ENCODE results near the gene ZDHHC14. TPM values are rescaled to one million over a fixed set of nuclear protein-coding genes. Genes with fewer than 3 reads are reported as not detected.

ZDHHC14 gene
- total RNA-seq, 2 donors from 2014 or later, result 53.3 to 66.2 TPM

DNA sequence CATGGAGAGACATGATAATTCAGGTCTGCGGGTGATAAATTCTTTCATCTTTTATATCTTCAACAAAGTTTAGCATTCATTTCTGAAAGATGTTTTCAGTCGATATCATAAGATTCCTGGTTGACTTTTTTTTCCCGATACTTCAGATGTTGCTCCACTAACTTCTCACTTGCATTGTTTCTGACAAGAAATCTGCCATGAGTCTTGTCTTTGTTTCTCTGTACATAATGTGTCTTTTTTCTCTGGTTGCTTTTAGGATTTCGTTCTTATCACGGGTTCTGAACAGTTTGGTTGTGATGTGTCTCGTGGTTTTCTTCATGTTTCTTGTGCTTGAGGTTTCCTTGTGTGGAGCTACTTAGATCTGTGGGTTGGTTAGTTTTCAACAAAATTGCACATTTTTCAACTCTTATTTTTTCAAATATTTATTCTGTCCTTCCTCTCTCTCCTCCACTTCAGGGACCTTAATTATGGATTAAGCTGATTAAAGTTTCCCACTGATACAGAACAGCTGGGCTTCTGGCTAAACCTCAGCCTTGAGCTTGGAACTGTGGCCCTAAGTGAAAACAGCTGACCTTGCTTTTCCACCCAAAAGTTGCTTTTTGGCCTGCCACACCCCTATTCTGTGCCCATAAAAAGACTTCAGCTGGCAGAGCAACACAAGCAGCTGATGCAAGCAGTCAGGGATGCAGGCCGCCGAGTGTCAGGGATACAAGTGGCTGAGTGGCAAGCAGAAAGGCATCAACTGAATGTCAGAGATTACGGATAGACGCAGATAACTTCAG, 344.2 kb downstream of the ZDHHC14 start:
- H3K4me3 ChIP-seq, result no peak overlapping the region
- H3K4me1 ChIP-seq (replicated peaks), result no peaks in the 10 kb centered on the region
- no peak for DNase-seq (ENCODE audit: low spot score)
- intact Hi-C loops (cut with DNase I), result no loop called here
- H3K27ac ChIP-seq, result no peak overlapping the region
- H3K9me3 ChIP-seq, result no peaks in the 10 kb centered on the region
- H3K36me3 ChIP-seq, result no peaks in the 10 kb centered on the region
- H3K27me3 ChIP-seq (replicated peaks; ENCODE audit: insufficient read depth), result no peaks in the 10 kb centered on the region
- TF ChIP-seq POLR2A (IDR thresholded peaks at IDR 0.05), result no peak
- 93% methylated on average over 10 of the region's 10 CpGs for WGBS

DNA sequence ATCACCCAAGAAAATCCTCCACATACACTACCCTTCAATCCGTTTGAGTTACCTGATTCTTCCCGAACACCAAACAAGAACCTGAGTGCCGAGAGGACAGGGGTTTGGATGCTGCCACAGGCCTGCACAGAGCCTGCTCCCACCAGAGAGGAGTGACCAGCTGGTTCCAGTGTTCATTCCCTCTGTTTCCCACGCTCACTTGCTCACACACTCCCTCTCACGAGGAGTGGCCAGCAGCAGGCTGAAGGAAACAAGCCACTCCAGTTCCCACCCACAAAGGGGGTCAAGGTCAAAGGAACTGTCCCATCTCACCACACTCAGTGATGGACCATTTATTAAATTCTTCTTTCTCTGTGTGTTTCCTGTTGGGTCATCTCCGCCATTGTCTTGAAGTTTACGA, 344.8 kb downstream of the ZDHHC14 start:
- TF ChIP-seq, protein P1, sequence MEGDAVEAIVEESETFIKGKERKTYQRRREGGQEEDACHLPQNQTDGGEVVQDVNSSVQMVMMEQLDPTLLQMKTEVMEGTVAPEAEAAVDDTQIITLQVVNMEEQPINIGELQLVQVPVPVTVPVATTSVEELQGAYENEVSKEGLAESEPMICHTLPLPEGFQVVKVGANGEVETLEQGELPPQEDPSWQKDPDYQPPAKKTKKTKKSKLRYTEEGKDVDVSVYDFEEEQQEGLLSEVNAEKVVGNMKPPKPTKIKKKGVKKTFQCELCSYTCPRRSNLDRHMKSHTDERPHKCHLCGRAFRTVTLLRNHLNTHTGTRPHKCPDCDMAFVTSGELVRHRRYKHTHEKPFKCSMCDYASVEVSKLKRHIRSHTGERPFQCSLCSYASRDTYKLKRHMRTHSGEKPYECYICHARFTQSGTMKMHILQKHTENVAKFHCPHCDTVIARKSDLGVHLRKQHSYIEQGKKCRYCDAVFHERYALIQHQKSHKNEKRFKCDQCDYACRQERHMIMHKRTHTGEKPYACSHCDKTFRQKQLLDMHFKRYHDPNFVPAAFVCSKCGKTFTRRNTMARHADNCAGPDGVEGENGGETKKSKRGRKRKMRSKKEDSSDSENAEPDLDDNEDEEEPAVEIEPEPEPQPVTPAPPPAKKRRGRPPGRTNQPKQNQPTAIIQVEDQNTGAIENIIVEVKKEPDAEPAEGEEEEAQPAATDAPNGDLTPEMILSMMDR (IDR thresholded peaks at IDR 0.05), result no peak
- Histone ChIP-seq H3K27ac (no peak overlapping the region), H3K36me3 (no peaks in the 10 kb centered on the region), H3K4me1 (replicated peaks) (no peaks in the 10 kb centered on the region), H3K27me3 (replicated peaks; ENCODE audit: insufficient read depth) (no peaks in the 10 kb centered on the region), H3K4me3 (no peak overlapping the region), H3K9me3 (no peaks in the 10 kb centered on the region)
- 96% methylated on average over 7 of the region's 7 CpGs for WGBS
- intact Hi-C loops (cut with DNase I), result no loop called here
- DNase-seq (ENCODE audit: low spot score), result no peak

DNA sequence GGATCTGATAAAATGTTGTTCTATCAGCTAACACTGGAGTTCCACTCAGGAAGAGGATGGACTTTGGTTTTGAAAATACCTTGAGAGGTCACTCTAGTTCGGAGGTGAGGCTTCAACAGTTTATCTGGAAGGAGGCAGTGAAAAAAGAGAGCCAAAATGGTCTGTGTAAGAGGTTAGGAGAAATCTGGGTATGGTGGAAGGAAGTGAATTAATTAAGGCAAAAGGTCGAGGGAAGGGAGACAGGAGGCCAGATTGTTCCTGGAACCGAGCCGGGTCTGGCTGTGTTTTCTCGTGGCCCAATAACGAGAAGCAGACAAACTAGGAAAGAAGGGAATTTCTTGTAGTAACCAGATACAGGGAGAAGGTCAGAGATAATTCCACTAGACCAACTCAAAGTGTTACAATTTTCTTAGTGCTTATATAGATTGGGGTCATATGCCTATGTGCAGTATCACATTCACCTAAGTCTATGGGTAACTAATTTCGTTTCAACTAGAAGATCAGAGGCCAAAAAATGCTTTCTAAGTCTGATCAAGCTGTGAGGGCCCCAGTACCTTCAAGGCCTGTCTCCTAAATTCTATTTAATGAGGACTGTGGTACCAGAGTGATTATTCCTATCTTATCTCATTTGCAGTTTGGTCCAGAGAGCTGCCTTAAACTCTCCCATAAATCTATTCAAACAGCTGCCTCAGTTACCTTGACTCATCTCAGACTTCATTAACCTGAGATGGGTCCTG, 346.1 kb downstream of the ZDHHC14 start:
- H3K4me1 ChIP-seq (replicated peaks), result no peaks in the 10 kb centered on the region
- no peak for DNase-seq (ENCODE audit: low spot score)
- no peak overlapping the region for H3K27ac ChIP-seq
- WGBS, result 67% methylated on average over 7 of the region's 7 CpGs
- no peak overlapping the region for H3K4me3 ChIP-seq
- H3K36me3 ChIP-seq, result no peaks in the 10 kb centered on the region
- intact Hi-C loops (cut with DNase I), result no loop called here
- H3K27me3 ChIP-seq (replicated peaks; ENCODE audit: insufficient read depth), result no peaks in the 10 kb centered on the region
- TF ChIP-seq POLR2A (IDR thresholded peaks at IDR 0.05) (no peak), POLR2AphosphoS5 (IDR thresholded peaks at IDR 0.05) (no peak)
- no peaks in the 10 kb centered on the region for H3K9me3 ChIP-seq

Small RNAs within 50 kb of the gene (microRNA-seq; reads per million reads assigned to microRNA genes)
- not detected for gene MIR3692

Small RNAs within 50 kb of the gene (small RNA-seq; reads per million reads assigned to genes)
- 0 reads per million in 2 donors for gene MIR3692

Other genes with a start within 250 kb of the ZDHHC14 start
- gene TMEM242, start 57.7 kb upstream of the ZDHHC14 start, total RNA-seq, result 1 to 10 TPM; 6.4 to 8.5 TPM

Measured in prostate gland (tissue), 2 donors.